Activated T-cell treated with anti-CD3 and anti-CD28 coated beads, Interleukin-2, amount 50 U/mL, for 24 hours (primary cell): ENCODE measurements around the gene MS4A15.
"Not testable (repeated sequence)": the region's sequence is repeated elsewhere in the genome, so short reads cannot be mapped to it uniquely, and the experiment has no call there.

Experiments
- DNase-seq: peaks from one replicate; pipeline ENCODE4 v3.0.0-alpha.2; 2020
- H3K27ac Mint-ChIP-seq: 2 replicates; pipeline ENCODE4 v1.8.0; 2020; ENCODE audit warnings: mild to moderate bottlenecking, mixed read lengths
- H3K27me3 Mint-ChIP-seq: 2 replicates; pipeline ENCODE4 v1.8.0; 2020; ENCODE audit warnings: mixed read lengths
- H3K36me3 Mint-ChIP-seq: 2 replicates; pipeline ENCODE4 v1.8.0; 2020; ENCODE audit warnings: low read depth, mixed read lengths
- H3K4me1 Mint-ChIP-seq: 2 replicates; pipeline ENCODE4 v1.8.0; 2020; ENCODE audit warnings: low read depth, mixed read lengths
- H3K4me3 Mint-ChIP-seq: 2 replicates; pipeline ENCODE4 v1.8.0; 2020; ENCODE audit warnings: mild to moderate bottlenecking, moderate library complexity, mixed read lengths
- H3K9me3 Mint-ChIP-seq: 2 replicates; pipeline ENCODE4 v1.8.0; 2020; ENCODE audit warnings: mixed read lengths

MS4A15 gene

DNA sequence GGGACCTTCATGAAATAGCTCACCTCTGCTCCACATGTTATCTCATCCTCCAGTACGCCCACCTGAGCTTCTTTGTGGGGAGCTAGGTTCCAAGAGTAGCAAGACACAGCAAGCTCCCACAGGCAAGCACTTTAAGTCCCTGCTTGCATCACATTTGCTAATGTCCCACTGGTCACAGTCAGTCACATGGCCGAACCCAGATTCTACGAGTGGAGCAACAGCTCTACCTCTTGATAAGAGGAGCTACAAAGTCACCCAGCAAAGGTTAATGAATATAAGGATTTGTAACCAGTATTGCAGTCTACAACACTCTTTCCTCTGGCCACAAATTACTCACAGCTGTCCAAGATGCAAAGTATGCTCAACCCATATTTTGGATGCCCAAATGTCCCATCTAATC lies 15.2 kb upstream of the MS4A15 start:
- Mint-ChIP-seq H3K36me3 (no peaks in the 10 kb centered on the region), H3K9me3 (no peaks in the 10 kb centered on the region)
- no peak for DNase-seq

DNA sequence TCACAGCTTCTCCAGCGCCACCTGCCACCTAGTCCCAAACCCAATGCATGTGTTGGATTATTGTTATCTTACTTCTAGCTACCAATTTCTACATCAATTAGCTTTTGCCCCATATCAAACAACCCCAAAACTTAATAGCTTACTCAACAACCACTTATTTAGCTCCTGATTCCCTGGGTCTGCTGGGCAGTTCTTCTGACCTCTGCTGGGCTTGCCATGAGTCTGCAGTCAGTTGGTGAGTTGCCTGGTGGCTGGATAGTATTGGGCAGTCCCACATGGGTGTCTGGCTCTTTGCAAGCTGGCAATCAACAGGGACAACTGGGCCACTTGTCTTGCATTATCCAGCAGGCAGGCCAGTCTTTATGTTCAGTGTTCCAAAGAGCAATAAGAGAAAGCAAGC lies 13.6 kb upstream of the MS4A15 start:
- no peak overlapping the region for H3K4me3 Mint-ChIP-seq
- peaks cover 10% of the 10 kb centered on the region for H3K27me3 Mint-ChIP-seq
- no peaks in the 10 kb centered on the region for H3K9me3 Mint-ChIP-seq
- DNase-seq: no peak
- no peaks in the 10 kb centered on the region for H3K36me3 Mint-ChIP-seq
- no peak overlapping the region for H3K27ac Mint-ChIP-seq
- H3K4me1 Mint-ChIP-seq: no peaks in the 10 kb centered on the region

More for the DNA sequence above, 15.2 kb upstream of the MS4A15 start:
- Mint-ChIP-seq H3K4me1 (no peaks in the 10 kb centered on the region), H3K27me3 (peaks cover 7% of the 10 kb centered on the region), H3K4me3 (no peak overlapping the region), H3K27ac (no peak overlapping the region)

DNA sequence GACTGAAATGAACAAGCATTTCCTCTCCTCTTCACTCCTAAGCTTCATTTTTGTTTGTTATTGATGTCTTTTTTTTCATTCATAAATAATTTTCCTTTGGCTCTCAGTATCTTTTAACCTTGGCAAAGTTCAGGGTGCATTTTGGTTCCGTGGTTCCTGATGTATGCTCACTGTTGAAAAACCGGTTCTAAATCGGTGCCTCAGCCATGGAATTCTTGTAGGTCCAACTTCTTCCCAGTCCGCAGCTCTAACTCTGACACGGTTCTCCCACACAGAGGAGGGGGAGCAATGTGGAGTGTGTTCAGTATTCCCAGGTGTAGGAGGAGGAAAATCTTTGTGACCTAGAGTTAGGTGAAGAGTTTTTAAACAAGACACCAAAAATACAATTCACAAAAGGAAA lies 12.6 kb upstream of the MS4A15 start:
- Mint-ChIP-seq H3K9me3 (no peaks in the 10 kb centered on the region), H3K36me3 (no peaks in the 10 kb centered on the region), H3K4me1 (no peaks in the 10 kb centered on the region), H3K4me3 (no peak overlapping the region), H3K27ac (no peak overlapping the region), H3K27me3 (peaks cover 10% of the 10 kb centered on the region)
- no peak for DNase-seq

DNA sequence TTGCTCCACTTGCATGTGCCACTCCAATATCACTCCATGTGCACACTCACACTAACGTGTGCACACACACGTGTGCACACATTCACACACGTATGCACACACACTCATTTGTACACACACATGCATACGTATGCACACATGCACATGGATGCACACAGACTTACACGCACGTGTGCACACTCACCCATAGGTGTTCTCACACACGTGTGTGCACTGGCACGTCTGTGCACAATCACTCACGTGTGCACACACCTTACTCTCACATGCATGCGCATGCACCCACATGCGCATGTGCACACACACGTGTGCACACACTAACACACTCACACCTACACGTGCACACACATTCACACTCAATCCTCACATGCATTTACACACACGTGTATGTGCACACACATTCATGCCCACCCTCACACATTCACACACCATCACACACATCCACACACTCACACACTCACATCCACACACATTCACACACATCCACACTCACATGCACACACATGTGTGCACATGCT lies 9.3 kb upstream of the MS4A15 start:
- DNase-seq: no peak
- Mint-ChIP-seq H3K4me1 (no peaks in the 10 kb centered on the region), H3K9me3 (no peaks in the 10 kb centered on the region), H3K4me3 (no peak overlapping the region), H3K27me3 (peaks cover 30% of the 10 kb centered on the region), H3K36me3 (no peaks in the 10 kb centered on the region), H3K27ac (no peak overlapping the region)

DNA sequence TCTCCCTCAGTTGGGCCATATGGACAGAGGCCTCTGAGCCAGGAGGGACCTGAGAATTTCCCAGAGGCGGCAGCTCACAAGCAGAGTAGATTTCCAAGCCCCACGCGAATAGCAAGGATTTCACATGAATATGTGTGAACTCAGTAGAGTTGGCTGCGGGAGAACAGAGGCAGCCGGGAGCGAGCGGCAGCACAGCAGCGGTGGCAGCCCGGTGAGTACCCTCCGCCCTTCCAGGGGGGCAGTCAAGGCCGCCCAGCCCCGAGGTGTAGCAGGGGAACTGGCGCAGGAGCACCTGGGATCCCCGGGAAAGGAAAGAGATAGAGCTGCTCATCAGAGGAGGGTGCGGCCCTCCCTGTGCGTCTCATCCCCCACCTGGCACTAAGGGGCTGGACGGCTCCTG lies 8.4 kb upstream of the MS4A15 start:
- H3K27ac Mint-ChIP-seq: no peak overlapping the region
- peaks cover 37% of the 10 kb centered on the region for H3K27me3 Mint-ChIP-seq
- H3K36me3 Mint-ChIP-seq: no peaks in the 10 kb centered on the region
- H3K4me3 Mint-ChIP-seq: no peak overlapping the region
- DNase-seq: no peak
- H3K9me3 Mint-ChIP-seq: no peaks in the 10 kb centered on the region
- H3K4me1 Mint-ChIP-seq: no peaks in the 10 kb centered on the region

DNA sequence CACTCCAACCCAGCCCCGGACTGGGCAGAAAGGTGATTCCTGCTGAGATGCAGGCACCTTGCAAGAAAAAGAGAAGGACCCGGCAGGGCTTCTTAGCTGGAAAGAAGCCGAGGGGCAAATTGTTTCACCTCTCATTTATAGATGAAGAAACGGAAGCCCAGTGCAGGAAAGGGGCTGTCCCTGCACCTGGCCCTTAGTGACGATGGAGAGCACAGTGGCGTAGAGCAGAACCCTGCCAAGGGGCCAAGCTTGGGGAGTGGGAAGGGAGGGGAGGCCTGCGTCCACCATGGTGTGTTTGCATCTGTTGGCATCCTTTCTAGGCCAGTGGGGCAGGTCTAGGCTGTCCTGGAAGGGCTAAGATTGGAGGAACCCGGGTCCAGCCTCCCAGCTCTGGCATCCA lies 7.8 kb upstream of the MS4A15 start:
- Mint-ChIP-seq H3K4me3 (no peak overlapping the region), H3K36me3 (no peaks in the 10 kb centered on the region), H3K9me3 (no peaks in the 10 kb centered on the region), H3K27ac (no peak overlapping the region), H3K27me3 (peaks cover 38% of the 10 kb centered on the region), H3K4me1 (no peaks in the 10 kb centered on the region)
- DNase-seq: no peak

DNA sequence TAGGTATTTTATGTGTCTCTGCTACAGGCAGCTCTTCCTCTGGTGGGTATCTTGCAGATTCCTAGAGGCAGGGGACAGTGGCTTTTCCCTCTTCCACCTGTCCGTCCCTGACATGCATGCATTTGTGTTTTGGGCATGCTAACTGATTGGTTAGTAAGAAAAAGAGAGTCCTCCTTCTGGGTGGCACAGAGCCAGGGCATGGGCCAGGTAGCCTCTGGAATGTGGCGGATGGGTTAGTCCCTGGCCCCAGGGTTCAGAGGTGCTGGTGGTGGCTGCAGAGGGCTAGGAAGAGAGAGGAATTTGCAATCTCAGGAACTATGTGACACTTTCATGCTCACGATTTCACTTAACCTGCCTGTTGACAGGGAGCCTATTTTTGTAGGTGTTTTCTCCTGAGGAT lies 5.8 kb upstream of the MS4A15 start:
- H3K27ac Mint-ChIP-seq: no peak overlapping the region
- H3K9me3 Mint-ChIP-seq: no peaks in the 10 kb centered on the region
- peaks cover 34% of the 10 kb centered on the region for H3K27me3 Mint-ChIP-seq
- H3K4me1 Mint-ChIP-seq: no peaks in the 10 kb centered on the region
- no peak for DNase-seq
- no peaks in the 10 kb centered on the region for H3K36me3 Mint-ChIP-seq
- no peak overlapping the region for H3K4me3 Mint-ChIP-seq

DNA sequence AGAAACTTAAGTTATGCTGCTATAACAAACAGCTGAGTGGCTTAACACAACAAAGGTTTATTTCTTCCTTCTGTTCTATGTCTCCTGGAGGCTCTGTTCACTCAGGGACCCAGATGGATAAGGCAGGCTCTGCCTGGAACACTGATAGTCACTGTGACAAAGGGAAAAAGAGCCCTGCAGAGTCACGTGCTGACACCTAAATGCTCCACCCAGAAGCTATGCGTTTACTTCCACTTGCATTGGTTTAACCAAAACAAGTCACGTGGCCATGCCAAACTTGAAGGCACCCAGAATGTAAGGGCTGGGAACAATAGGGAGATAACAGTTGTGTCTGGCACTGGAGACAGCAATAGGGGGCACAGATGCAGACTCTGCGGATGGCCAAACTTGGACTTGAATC lies 3.4 kb upstream of the MS4A15 start:
- DNase-seq: no peak
- H3K27ac Mint-ChIP-seq: no peak overlapping the region
- H3K4me1 Mint-ChIP-seq: no peaks in the 10 kb centered on the region
- H3K4me3 Mint-ChIP-seq: no peak overlapping the region
- peaks cover 40% of the 10 kb centered on the region for H3K27me3 Mint-ChIP-seq
- no peaks in the 10 kb centered on the region for H3K9me3 Mint-ChIP-seq
- no peaks in the 10 kb centered on the region for H3K36me3 Mint-ChIP-seq

DNA sequence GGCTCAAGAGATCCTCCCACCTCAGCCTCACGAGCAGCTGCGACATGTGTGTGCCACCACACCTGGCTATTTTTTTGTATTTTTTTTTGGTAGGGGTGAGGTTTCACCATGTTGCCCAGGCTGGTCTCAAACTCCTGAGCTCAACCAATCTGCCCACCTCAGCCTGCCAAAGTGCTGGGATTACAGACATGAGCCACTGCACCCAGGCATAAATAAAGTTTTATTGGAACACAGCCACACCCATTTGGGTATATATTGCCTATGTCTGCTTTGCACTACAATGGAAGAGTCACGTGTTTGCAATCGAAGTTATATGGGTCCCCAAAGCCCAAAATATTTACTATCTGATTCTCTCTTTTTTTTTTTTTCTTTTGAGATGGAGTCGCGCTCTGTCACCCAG lies 1.8 kb upstream of the MS4A15 start:
- Mint-ChIP-seq H3K9me3 (no peaks in the 10 kb centered on the region), H3K36me3 (no peaks in the 10 kb centered on the region), H3K27me3 (peaks cover 52% of the 10 kb centered on the region), H3K4me3 (no peak overlapping the region), H3K4me1 (no peaks in the 10 kb centered on the region), H3K27ac (no peak overlapping the region)
- no peak for DNase-seq

DNA sequence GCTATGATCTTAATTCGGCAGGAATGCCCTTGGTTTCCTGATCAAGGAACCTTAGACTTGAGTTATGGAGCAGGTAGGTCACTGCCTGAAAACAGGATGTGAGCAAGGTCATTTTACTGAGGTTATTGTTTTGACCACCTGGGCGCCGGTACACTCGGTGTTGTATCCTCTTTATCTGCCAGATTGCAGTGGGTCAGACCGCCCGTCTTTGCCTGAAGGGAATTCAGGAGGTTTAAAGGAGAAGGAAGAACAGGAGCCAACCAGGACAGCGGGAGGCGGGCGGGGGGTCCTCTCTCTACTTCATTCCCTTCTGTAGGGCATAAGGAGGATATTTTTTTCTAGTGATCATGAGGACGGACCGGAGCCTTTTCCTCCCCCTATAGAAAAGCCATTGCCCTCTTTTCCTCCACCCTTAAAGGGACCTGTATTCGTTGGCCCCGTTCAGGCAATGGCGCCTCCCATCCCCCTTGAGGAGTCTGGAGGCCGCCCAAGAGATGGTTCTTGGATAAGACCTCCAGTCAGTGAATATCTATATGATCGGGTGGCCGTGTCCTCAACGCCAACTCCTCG lies 649 bp downstream of the MS4A15 start:
- no peaks in the 10 kb centered on the region for H3K36me3 Mint-ChIP-seq
- H3K27ac Mint-ChIP-seq: no peak overlapping the region
- H3K27me3 Mint-ChIP-seq: peaks cover 39% of the 10 kb centered on the region
- H3K9me3 Mint-ChIP-seq: no peaks in the 10 kb centered on the region
- no peak overlapping the region for H3K4me3 Mint-ChIP-seq
- no peak for DNase-seq
- H3K4me1 Mint-ChIP-seq: no peaks in the 10 kb centered on the region

DNA sequence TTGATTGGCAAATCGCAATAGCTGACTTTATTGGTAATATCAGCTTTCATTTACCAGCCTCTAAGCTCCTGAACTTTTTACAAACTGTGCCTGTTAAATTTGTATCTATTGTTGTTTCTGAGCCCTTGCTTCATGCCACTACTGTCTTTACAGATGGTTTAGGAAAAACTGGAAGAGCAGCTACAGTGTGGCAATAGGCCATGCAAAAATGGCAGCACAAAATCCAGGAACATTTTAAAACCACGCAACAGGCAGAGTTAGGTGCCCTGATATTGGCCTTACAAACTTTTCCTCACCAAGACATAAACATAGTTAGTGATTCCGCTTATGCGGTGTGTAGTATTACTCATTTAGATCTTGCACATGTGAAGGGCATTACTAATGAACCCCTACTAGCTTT lies 2.0 kb downstream of the MS4A15 start:
- H3K4me1 Mint-ChIP-seq, DNase-seq, H3K4me3 Mint-ChIP-seq, H3K27ac Mint-ChIP-seq, H3K9me3 Mint-ChIP-seq, H3K36me3 Mint-ChIP-seq: not testable (repeated sequence)
- peaks cover 32% of the 10 kb centered on the region for H3K27me3 Mint-ChIP-seq

DNA sequence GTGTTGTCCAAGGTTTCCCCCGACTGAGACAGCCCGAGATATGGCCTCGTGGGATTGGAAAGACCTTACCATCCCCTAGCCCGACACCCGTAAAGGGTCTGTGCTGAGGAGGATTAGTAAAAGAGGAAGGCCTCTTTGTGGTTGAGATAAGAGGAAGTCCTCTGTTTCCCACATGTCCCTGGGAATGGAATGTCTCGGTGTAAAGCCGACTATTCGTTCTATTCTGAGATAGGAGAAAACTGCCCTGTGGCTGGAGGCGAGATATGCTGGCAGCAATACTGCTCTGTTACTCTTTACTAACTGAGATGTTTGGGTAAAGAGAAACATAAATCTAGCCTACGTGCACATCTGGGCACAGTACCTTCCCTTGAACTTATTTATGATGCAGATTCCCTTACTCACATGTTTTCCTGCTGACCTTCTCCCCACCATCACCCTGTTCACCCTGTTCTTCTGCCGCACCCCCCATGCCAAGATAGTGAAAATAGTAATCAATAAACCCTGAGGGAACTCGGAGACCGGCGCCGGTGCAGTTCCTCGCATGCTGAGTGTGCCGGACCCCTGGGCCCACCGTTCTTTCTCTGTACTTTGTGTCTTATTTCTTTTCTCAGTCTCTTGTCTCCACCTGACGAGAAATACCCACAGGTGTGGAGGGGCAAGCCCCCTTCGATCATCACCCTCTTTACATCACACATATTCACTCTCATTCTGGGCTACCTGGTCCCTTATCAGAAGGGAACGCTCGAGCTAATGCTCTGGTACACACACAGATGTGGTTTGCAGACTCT lies 3.0 kb downstream of the MS4A15 start:
- H3K4me1 Mint-ChIP-seq, H3K27ac Mint-ChIP-seq, H3K9me3 Mint-ChIP-seq, DNase-seq, H3K36me3 Mint-ChIP-seq, H3K4me3 Mint-ChIP-seq: not testable (repeated sequence)
- H3K27me3 Mint-ChIP-seq: peaks cover 40% of the 10 kb centered on the region

DNA sequence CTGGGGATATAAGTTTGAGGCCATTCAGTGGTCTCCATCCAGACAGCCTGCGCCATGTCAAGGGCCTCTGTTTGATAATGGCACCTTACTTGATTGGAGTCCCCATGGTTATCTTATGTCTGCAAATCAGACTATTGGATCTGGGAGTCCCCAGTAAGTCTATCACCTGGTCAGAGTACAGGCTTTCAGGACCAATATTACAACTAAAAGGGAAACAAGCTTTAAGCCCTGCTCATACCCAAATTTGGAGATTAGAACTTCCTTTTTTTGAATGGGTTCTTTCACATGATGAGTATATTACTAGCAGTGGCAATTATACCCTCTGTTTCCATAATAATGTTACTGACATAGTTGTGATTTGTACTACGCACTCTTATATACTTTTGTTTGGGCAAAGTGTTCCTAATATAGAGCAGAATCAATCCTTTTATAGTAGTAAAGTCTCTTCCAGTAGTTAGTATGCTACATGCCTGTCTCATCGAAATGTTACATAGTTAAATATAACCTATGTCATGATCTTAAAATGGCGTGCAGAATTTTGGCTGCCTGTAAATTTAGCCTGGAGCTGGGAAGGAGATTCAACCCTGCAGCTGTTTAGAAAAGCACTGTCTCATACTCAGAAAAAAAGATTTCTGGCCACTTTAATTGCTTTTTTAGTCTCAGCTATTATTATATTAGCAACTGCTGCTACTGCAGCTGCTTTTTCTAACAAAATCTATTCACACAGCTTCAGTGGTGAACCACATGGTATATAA lies 4.9 kb downstream of the MS4A15 start:
- Mint-ChIP-seq H3K4me1 (no peaks in the 10 kb centered on the region), H3K27ac (no peak overlapping the region), H3K27me3 (peaks cover 48% of the 10 kb centered on the region), H3K36me3 (no peaks in the 10 kb centered on the region), H3K9me3 (no peaks in the 10 kb centered on the region), H3K4me3 (no peak overlapping the region)
- DNase-seq: no peak

DNA sequence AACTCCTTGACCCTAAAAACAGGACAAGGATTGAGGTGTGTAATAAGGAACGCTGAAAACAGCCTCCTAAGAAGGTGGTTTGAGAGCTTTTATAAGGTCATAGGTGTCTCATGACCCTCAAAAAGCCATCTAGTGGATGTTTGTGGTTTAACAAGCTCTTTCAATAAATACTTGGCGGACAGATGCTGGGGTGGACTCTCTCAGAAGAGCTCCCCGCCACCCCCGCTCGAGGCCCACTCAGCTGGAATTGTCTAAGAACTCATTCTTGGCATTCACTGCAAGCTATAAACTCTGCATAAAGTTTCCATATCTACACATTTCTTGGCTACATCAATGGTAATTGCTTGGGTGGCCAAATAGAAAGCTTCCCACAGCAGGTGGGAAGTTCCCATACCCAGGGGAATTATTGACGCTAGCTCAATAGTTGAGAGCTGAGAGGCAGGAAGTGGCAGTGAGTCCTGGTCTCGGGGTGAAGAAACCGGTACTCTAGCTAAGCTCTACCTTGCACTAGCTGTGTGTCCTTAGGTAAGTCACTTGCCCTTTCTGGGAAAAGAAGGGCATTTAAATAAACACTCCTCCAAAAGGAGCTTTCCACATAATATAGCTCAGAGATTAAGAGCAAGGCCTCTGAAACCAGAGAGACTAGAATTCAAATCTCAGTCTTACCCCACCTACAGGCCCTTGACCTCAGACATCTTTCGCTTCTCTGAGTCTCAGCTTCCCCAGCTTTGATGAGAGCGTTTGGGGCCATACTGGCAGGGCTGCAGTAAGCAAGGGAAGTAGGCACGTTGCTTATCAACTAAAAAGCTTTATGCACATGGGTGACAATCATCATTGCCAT lies 6.4 kb downstream of the MS4A15 start:
- Mint-ChIP-seq H3K27me3 (peaks cover 44% of the 10 kb centered on the region), H3K4me3 (no peak overlapping the region), H3K9me3 (no peaks in the 10 kb centered on the region), H3K36me3 (no peaks in the 10 kb centered on the region), H3K4me1 (no peaks in the 10 kb centered on the region), H3K27ac (no peak overlapping the region)
- DNase-seq: no peak
